OCI-LY7 (cell line): ENCODE measurements around the gene SELENOS. TPM values are rescaled to one million over a fixed set of nuclear protein-coding genes. Genes with fewer than 3 reads are reported as not detected.

Source experiments
- BruUV-seq: library from RNA; stranded (reverse); fragments of 400-500 nt; replicated peaks from 2 replicates; lab custom pipeline; 2021; lab: Mats Ljungman, UMichigan
- CTCF ChIA-PET: fragments of 300-600 bp; sonication (Branson Sonifier 250); formaldehyde crosslinking; loops from one replicate; lab custom pipeline; 2022; ENCODE audit warnings: antibody characterized with exemption; ENCODE audit not compliant: unreplicated experiment; lab: Charles Lee
- POLR2A ChIA-PET: fragments of 300-600 bp; sonication (Branson Sonifier 250); formaldehyde crosslinking; loops from one replicate; lab custom pipeline; 2022; ENCODE audit warnings: antibody characterized with exemption; lab: Charles Lee
- DNase-seq: peaks from one replicate; pipeline ENCODE4 v3.0.0-alpha.2; 2015; ENCODE audit warnings: low spot score
- H2AFZ ChIP-seq: fragments of 200-600 bp; sonication (generic), shearing (Covaris generic); 2 replicates; pipeline ENCODE4 v1.6.1; 2014; ENCODE audit warnings: mild to moderate bottlenecking, antibody characterized with exemption, low read length, moderate library complexity
- H3K27ac ChIP-seq: fragments of 200-600 bp; sonication (generic); 2 replicates; pipeline ENCODE4 v1.5.1; 2014; ENCODE audit warnings: mixed run types, low read depth, mild to moderate bottlenecking, moderate library complexity, low read length, inconsistent platforms; ENCODE audit not compliant: poor library complexity, severe bottlenecking
- H3K36me3 ChIP-seq: fragments of 200-600 bp; sonication (generic); 2 replicates; pipeline ENCODE4 v1.6.1; 2014; ENCODE audit warnings: mild to moderate bottlenecking, antibody characterized with exemption, low read length, moderate library complexity, mixed read lengths; ENCODE audit not compliant: insufficient read depth
- H3K4me1 ChIP-seq: fragments of 200-600 bp; sonication (generic); 2 replicates; pipeline ENCODE4 v1.5.1; 2014; ENCODE audit warnings: mild to moderate bottlenecking, low read length; ENCODE audit not compliant: insufficient read depth, poor library complexity, severe bottlenecking
- H3K4me2 ChIP-seq: fragments of 200-600 bp; sonication (generic); 2 replicates; pipeline ENCODE4 v1.6.1; 2014; ENCODE audit warnings: mild to moderate bottlenecking, low read length
- H3K4me3 ChIP-seq: fragments of 200-600 bp; sonication (generic); 2 replicates; pipeline ENCODE4 v1.5.1; 2014; ENCODE audit warnings: mild to moderate bottlenecking, low read depth, low read length; ENCODE audit not compliant: poor library complexity, severe bottlenecking
- H3K79me2 ChIP-seq: fragments of 200-600 bp; sonication (generic); 2 replicates; pipeline ENCODE4 v1.6.1; 2016; ENCODE audit warnings: low read depth, mild to moderate bottlenecking, low read length, moderate library complexity, mixed read lengths; ENCODE audit not compliant: insufficient read depth
- H3K9me2 ChIP-seq: fragments of 200-600 bp; sonication (generic); 2 replicates; pipeline ENCODE4 v1.6.1; 2016; ENCODE audit warnings: mild to moderate bottlenecking, low read length, mixed read lengths; ENCODE audit not compliant: insufficient read depth
- H3K9me3 ChIP-seq: fragments of 200-600 bp; sonication (generic); 2 replicates; pipeline ENCODE4 v1.6.1; 2014; ENCODE audit warnings: mild to moderate bottlenecking, mixed run types, low read length, mixed read lengths
- H4K20me1 ChIP-seq: fragments of 200-600 bp; sonication (generic); 2 replicates; pipeline ENCODE4 v1.6.1; 2014; ENCODE audit warnings: mild to moderate bottlenecking, antibody characterized with exemption, low read length, moderate library complexity, mixed read lengths; ENCODE audit not compliant: insufficient read depth
- EZH2phosphoT487 ChIP-seq: fragments of 200-600 bp; sonication (generic); IDR thresholded peaks from 2 replicates; pipeline ENCODE4 v1.6.1; 2018; ENCODE audit warnings: low read depth, borderline replicate concordance, mild to moderate bottlenecking, mixed run types, antibody characterized with exemption, low read length, moderate library complexity, mixed read lengths
- intact Hi-C: fragments of 100-400 bp; cut with micrococcal nuclease; formaldehyde crosslinking; loops from one replicate; pipeline ENCODE4 v1.10.0; 2022; ENCODE audit not compliant: unreplicated experiment
- total RNA-seq, 2 experiments: library from RNA; depleted of rRNA in 1 of 2; stranded (reverse); fragments of >200 nt in 1 of 2; shearing (Covaris generic) in 1 of 2; gene quantifications; 2 replicates each; pipeline ENCODE4 v1.2.3, GENCODE V29; 2014 to 2022
- TF ChIP-seq, protein P1 (sequence below): fragments of 200-600 bp; sonication (generic); conservative IDR thresholded peaks from 2 replicates; pipeline ENCODE4 v1.5.1; 2014; ENCODE audit warnings: mild to moderate bottlenecking, antibody characterized with exemption, low read length, moderate library complexity, mixed read lengths

Gene SELENOS
- total RNA-seq, 2 experiments from 2014 or later, result 29.1 to 36.1 TPM

DNA sequence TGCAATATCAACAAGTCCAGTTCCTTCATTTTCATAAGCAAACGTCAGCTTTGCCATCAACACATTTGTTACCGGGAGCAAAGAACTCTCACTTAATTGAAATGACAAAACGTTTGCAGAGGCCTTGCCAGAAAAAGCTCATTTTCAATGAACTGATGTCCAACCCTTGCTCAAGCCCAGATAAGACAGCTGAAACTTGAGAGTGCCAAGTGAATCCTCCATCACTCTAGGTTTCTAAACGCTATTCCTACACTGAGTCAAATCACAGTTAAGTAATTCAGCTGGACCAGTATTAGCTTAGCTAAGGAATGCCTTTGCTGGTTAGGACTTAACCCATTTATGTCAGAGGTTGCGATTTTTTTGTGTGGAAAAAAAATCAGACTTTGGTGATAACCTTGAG is 36.9 kb downstream of the SELENOS start:
- Histone ChIP-seq H3K36me3 (no peaks in the 10 kb centered on the region), H3K4me2 (no peak overlapping the region), H3K79me2 (peaks cover 7% of the 10 kb centered on the region; the same call in 1 of the 2 replicates), H3K9me3 (no peaks in the 10 kb centered on the region), H2AFZ (no peak overlapping the region), H3K4me3 (no peak overlapping the region), H3K9me2 (no peaks in the 10 kb centered on the region), H4K20me1 (no peaks in the 10 kb centered on the region), H3K4me1 (peaks cover 34% of the 10 kb centered on the region), H3K27ac (no peak overlapping the region)
- BruUV-seq, result no TSS peak
- intact Hi-C loops, result no loop called here
- TF ChIP-seq, protein P1, sequence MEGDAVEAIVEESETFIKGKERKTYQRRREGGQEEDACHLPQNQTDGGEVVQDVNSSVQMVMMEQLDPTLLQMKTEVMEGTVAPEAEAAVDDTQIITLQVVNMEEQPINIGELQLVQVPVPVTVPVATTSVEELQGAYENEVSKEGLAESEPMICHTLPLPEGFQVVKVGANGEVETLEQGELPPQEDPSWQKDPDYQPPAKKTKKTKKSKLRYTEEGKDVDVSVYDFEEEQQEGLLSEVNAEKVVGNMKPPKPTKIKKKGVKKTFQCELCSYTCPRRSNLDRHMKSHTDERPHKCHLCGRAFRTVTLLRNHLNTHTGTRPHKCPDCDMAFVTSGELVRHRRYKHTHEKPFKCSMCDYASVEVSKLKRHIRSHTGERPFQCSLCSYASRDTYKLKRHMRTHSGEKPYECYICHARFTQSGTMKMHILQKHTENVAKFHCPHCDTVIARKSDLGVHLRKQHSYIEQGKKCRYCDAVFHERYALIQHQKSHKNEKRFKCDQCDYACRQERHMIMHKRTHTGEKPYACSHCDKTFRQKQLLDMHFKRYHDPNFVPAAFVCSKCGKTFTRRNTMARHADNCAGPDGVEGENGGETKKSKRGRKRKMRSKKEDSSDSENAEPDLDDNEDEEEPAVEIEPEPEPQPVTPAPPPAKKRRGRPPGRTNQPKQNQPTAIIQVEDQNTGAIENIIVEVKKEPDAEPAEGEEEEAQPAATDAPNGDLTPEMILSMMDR, result no peak
- TF ChIP-seq EZH2phosphoT487, result no peak
- ChIA-PET CTCF (no interaction called here), POLR2A (interaction anchor here (0.7 to 2.2 kb wide), 2 partner anchors 9 to 147 kb away, joined by 3 to 8 read pairs; no protein-coding TSS in a partner anchor)
- no peak for DNase-seq

DNA sequence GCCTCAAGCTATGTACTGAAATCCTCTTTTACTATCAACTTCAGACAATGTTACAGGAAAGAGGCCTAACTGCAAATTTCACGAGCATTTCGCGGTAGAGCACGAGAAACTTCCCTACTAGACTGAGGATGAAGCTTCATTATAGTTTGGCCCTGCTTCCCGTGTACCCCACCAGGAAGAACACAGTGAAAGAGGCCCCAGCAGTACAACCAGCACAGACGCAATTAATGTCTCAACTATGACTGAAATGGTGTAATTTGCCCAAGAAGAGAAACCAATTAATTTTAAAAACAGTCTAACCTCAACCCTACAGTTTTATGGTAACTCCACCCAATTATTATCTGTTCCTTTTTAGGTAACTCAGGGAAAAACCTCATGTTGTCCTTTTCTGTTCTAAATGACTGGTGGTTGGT is 37.6 kb downstream of the SELENOS start:
- Histone ChIP-seq H3K36me3 (no peaks in the 10 kb centered on the region), H2AFZ (no peak overlapping the region), H3K4me2 (no peak overlapping the region), H3K4me1 (peaks cover 32% of the 10 kb centered on the region), H3K9me2 (no peaks in the 10 kb centered on the region), H4K20me1 (no peaks in the 10 kb centered on the region), H3K27ac (no peak overlapping the region), H3K4me3 (no peak overlapping the region), H3K9me3 (no peaks in the 10 kb centered on the region), H3K79me2 (peaks cover 7% of the 10 kb centered on the region; the same call in 1 of the 2 replicates)
- intact Hi-C loops, result no loop called here
- TF ChIP-seq, protein P1, result no peak
- no peak for TF ChIP-seq EZH2phosphoT487
- BruUV-seq, result no TSS peak
- CTCF ChIA-PET, result no interaction called here
- POLR2A ChIA-PET, result no interaction called here
- DNase-seq, result no peak

DNA sequence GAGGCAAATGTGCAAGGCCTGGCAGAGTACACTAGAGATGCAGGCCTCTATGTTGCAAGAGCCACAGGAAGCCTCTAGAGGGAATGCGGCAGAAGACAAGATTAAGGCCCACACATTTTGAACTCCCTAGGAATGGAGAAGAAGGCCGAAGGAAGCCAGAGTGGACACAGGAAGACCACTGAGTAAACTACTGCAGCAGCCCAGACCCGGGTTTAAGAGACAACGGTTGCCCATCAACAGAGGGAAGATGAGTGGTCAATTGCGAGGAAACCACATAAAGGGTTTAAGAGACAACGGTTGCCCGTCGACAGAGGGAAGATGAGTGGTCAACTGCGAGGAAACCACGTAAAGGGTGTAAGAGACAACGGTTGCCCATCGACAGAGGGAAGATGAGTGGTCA is 40.0 kb downstream of the SELENOS start:
- intact Hi-C loops, result no loop called here
- no peaks in the 10 kb centered on the region for H4K20me1 ChIP-seq
- TF ChIP-seq, protein P1, result no peak
- TF ChIP-seq EZH2phosphoT487, result no peak
- H3K79me2 ChIP-seq, result peaks cover 7% of the 10 kb centered on the region; the same call in 1 of the 2 replicates
- H3K36me3 ChIP-seq, result no peaks in the 10 kb centered on the region
- no peak for DNase-seq
- H3K4me2 ChIP-seq, result no peak overlapping the region
- no TSS peak for BruUV-seq
- H3K27ac ChIP-seq, result no peak overlapping the region
- CTCF ChIA-PET, result no interaction called here
- H2AFZ ChIP-seq, result no peak overlapping the region
- no peaks in the 10 kb centered on the region for H3K9me3 ChIP-seq
- POLR2A ChIA-PET, result interaction anchor here (0.6 to 0.7 kb wide), 2 partner anchors 206 to 1041 kb away, joined by 3 read pairs; no protein-coding TSS in a partner anchor
- H3K4me1 ChIP-seq, result peaks cover 7% of the 10 kb centered on the region
- no peaks in the 10 kb centered on the region for H3K9me2 ChIP-seq
- H3K4me3 ChIP-seq, result no peak overlapping the region
